Measurements from ENCODE around the gene DNHD1.

DNHD1 gene, protein sequence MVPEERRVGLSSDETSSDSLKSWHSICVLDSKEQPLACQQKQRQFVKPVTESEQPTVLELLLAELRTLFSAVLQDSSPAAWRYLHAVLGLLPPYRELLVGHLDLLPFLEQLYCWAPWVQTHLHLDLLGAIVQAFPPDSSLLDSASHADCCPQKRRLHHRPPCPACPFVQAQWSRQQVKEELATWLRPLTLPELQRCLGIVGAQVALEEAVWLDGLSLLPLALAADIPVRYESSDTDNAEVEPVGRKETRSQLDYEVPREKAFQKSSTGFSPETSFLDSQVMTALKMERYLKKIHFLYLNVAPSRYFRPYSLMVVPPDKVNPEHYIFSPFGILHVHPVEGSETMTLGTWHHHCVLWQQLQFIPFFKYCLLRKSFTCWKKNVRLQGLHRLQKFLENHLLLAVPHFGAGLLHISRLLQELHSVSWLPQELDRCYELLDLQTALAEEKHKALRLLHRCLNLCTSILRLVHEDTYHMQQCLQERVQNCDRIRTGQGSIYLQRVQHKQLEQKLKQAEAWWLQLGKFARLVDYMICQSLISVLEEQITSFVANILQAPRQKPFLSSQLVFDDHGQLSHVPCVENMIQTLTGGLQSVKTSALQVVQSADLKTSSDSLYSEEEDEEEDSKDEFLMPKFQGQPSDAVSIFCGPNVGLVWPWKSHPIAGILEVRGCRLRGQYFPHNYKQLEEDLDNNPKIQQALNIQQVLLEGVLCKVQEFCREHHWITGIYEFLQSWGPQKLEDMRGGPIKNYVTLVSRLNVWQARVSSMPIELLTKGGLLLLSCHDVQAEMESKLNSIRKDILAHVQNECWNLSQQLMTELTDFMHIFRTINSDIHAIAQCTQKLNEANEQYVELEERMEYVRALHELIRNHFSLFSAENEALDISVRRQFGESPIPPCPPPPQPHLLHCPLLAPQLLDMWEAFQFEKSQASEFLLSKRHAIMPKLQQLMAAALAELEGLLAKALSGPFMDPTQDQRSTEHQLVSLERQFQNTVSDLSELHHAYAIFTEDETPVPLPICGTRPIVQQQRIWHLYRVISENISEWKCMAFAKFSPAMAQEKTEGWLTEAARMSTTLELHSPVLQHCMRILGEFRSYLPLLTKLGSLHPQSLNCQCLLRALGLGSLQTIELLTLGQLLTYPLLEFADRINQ (N-terminal part only)

DNA sequence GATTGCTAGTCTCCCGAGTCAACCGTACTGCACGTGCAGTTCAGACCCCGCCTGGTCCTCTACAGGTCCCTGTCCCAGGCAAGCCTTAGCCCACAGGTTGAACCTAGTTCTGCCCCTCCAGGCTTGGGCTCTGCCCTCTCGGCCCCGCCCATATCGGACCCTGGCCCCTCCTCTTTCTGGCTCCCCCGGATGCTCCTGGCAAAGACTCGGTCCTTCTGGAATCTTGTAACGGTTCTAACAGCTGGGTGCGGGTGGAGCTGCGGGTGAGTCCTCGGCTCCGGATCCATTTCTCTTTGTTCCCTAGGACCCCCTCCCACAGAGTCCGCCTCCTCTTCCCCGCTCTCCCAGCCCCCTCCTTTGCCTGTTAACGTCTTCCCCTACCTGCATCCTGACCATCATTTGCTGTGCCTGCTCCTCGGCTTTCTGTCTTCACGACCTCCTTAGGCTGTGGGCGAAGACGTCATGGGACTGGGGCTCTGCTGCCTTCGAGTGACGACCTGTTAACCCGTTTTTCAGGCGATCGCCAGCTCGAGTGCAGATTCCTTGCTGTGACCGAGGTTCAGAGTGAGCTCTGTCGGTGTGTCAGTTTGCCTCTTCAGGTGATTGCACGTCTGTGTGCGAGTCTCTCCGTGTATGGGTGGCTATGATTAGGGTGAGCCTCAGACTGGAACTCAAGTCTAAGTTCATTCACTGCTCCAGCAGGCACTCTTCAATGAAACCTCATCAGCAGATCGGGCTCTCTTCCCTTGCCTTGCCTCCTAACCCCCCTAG is at the start of gene DNHD1:
DNHD1 (plus strand) TSS at position 212 of the 771 bp plus-strand sequence. CDS start 936 bp downstream, outside the sequence.
- peak; percentile 57 for DNase-seq

DNA sequence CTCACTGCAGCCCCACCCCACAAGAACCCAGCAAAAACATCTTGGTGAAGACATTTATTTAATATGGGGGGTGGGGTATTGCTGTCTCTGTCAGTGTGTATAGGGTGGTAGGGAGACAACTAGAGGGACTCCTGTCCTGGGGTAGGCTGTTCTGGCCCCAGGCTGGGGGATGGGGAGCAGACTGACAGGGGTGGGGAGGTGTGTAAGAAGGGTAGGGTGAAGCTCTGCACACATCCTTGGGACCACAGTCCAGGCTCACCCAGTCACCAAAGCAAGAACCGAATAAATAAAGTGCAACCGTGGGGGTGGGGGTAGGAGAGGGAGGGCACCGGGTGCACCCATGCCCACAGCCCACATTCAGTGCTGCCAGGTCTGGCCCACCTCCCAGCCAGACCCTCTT is 48.5 kb upstream of the DNHD1 start:
- no peak for DNase-seq

DNA sequence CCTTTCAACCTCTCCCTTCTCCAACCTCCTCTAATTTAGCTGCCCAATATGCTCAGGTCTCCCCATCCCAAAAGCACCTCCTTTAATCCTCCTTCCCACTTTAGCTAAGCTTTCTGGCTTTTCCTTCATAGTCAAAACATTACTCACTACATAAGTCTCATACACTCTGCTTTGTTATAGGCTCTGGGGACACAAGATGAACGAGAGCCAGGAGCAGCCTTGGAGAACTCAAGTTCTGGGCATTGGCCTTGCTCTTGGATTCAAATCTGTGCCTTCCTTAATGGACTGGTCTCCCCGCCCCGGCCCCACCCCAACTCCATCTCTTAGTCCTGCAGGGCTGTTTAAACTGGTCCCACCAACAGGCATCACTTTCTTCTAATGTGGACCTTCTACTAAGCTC is 44.9 kb upstream of the DNHD1 start:
- DNase-seq: no peak

DNA sequence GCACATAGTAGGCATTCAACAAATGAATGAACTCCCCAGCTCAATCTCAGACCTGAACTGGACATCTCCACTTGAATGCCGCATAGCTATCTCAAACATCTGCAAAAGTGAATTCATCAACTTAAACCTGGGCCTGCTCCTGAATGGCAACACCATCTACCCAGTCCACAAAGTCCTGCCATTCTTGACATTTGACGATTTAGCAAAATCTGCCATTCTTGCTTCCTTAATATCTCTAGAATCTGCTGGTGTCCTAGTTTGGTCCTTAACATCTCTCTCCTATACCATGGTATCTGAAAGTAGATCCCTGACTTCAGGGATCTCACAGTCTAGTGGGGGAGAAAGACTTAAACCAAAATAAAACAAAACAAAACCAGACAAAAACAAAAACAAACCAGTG is 43.9 kb upstream of the DNHD1 start:
- DNase-seq: no peak

DNA sequence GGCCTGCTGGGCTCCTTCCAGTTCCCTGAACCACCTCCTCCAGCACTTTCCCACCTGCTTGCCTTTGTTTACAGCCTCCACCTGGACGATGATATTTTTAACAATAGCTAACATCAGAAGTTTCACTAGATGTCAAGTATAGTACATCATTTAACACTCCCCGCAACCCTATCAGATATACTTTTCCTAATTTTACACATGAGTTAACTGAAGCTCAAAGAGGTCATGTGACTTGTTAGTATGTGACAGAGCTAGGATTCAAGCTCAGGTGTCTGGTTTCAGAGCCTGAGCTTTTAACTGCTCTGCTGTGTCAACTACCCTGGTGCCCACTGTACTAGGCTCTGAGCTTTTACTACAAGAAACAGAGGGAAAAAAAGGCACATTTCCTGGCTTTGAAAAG is 42.0 kb upstream of the DNHD1 start:
- no peak for DNase-seq

DNA sequence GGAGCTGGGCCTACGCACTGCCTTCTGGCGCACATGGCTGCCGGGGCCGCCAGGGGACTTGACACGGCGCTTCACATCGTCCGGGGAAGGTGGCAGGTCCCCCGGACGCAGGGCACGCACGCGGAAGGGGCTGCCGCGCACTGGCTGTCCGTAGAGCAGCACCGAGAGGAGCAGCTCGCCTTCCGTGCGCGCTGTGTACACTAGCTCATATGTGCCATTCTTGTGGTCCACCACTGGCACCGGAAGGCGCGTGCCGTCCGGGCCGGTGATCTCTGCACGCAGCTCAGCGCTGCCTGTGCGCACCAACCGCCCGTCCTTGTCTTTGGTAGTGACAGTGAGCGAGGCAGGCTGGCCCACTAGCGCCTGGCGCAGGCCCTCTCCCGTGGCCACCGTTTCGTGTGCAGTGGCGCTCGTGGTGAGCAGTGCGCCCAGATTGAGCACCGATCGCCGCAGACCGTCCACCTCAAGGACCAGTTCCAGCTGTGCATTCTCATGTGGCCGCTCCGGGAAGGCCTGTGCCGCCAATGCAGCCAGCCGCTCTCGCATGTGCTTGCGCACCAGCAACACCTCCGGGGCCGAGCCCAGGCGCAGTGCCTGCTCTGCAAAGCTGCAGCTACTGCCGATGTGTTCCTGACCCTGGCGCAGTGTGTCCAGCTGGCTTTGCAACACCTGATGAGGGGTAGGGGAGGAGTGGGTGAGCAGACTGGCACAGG is 40.6 kb upstream of the DNHD1 start:
- DNase-seq: no peak

DNA sequence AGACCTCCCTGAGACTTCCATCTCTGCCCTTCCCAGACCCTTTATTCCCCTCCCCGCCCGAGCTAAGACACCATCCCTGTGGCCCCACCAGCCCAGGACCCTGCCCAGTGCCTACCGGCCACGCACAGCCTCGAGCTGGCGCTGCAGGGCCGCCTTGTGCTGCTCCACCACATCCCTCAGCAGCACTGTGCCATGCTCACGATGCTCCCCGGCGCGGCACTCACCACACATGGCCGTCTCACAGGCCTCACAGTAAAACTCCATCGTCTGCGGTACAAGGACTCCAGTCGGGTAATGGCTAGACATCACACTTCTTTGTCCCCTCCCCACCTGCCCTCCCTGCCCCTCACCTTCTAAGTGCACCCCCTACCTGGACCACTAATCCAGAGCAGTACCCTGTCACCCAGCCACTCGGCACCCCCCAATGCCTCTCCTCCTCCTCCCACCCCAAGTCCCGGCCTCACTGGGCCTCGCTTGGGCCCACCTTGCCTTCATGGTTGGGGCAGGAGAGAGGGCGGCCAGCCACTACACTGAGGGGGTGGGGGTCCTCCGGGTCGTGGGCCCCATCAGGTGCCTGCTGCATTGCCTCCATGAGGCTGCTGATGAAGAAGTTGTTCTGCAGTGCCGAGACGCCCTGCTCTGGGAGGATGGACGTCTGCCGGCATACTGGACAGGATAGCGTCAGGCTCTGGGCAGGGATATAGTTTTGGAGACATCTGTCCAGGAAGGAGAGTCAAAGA is 39.3 kb upstream of the DNHD1 start:
- no peak for DNase-seq

DNA sequence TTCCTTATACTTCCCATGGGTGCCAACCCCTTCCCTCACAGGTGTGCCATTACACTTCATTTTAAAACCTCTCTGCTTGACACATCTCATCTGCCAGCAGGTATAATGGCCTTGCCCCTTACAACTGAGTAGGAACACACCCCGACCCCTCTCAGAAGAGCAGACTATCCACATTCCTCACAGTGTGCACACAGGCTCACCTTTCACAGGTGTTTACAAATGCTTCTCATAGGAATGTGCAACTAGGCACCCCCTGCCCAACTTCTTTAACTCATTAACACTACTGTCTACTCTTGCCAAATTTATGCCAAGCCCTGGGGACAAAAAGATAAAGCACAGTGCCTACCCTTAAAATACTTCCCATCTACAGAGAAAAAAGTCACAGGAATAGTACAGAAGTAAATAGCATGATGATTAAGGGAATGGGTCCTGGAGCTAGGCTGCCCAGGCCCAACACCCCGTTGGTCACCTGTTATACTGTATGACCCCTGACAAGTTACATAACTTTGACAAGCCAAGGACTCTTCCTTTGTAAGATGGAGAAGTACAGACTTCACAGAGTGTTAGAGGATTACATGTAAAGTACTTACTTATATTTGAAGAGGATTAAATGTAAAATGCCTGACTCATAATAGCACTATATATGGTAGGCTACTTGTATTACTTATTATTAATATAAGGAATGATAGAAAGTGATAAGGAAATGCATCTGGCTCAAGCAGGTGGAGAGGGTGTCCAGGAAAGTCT is 38.6 kb upstream of the DNHD1 start:
- DNase-seq: no peak

DNA sequence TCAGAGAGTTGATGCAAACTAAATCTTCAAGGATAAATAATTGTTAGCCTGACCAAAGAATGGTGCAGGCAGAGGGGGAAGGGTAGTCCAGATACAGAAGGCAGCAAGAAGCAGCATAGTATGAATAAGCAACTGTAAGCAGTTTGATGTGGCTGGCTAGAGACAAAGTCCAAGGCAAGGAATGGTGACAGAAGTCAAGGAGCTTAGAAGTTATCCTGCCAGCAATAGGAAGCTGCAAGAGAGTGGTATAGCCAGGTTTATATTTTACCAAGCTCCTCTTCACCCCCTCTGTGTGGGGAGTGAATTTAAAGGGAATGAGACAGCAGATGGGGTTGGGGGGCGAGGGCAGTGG is 38.0 kb upstream of the DNHD1 start:
- DNase-seq: no peak

DNA sequence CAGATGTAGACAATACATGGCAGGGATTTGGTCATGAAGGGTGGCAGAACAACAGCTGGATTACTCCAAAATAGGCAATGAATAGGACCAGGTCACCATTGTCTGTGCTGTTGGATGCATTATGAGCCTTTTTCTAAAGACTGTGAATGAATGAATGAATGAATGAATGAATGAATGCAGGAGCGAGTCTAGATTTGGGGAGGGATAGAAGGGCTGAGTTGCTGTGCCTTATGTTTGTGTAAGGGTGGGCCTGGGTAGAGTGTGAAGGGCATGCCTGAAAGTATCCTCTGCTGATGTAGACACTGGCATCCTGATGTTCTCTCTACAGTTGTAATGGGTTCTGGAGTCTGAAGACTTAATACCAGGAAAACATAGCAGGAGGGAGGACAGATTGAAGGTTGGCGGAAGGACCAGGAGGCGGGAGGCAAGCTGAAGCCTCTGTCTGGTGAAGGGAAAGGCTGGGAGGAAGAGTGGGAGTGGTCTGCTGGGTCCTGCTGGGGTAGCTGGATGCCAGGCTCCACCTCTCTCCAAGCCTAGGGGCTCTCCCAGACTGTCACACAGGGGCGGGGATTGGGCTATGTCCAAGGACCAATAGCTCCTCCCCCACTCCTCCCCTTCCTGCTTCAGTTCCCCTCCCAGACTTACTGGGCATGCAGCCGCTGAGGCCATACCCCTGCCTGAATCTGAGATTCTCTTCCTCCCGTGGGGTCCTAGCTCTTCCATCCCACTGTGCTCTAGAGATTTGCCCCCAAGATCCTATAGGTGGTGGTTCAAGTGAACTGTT is 28.2 kb upstream of the DNHD1 start:
- DNase-seq: peak; percentile 93

DNA sequence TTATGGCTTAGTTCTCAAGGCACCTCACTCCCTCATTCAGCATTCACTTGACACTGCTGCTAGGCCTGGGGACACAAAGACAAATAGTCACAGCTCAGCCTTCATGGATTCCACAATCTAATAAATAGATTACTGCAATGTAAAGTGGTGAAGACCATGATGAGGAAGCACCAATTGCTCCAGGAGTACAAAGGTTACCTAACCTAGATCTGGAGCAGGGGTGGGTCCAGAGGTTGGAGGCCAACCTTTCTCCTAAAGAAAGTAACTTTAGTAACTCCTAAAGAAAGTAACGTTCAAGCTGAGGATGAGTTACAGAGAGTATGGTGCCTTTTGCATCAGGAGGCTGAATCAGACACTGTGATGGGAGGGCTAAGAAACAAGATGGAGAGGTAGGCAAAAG is 27.5 kb upstream of the DNHD1 start:
- no peak for DNase-seq

DNA sequence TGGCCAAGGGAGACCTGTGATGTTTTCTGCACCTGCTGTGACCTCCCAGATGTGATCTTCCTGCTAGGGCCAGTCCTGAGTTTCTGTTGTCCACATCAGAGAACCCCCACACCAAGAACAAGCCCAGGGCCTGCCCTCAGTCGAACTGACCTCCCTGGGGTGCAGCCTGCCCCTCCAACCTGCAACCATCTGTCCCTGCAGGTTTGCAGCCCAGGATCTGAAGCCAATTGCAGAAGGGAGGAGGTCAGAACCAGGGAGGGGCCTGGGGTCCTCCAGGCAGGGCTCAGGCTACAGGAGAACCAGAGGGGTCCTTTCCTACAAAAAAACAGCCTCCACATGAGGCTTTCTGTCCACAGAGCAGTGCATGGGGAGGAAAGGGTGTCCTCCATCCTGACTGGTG is 24.1 kb upstream of the DNHD1 start:
- DNase-seq: no peak

DNA sequence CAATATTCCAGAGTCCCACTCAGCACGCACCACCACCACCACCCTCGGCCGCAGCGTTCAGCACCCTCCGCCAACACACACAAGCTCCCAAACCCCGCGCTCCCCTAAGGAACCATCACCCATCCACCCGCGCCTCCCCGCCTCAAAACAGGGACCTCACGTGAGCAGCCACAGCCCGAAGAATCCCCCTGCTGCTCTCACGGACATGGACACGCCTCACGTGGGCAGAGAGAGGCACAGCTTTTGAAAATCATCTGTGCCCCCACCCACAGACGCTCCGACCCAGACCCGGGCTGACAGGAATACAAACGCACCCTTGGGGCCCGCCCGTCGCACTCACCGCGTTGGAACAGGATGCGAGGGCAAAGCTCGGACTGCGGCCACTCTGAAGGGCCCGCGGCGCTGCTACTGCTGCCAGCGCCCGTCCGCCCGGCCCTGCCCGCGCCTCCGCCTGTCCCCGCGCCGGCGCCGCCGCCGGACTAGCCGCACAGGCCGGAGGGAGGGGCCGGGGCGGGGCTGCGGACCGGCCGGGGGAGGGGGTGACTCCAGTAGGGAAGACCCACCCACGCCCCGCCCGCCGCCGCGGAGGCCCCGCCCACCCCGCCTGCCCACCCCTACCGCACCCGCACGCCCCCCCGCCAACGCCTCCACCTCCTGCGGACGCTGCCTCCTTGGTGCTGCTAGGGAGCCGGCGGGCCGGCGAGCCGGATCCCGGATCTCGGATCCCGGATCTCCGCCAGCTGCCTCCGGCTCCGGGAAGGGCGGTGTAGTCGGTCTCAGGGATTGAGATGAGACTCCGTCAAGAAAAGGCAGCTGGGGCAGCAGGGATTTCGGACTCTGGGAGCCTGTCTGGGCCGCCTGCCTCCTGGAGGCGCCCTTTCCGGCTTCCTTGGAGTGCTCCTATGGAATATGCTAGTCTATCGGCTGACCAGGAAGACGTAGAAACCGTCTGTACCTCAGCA is 23.3 kb upstream of the DNHD1 start, which contains the start of gene TRIM3:
TRIM3 (minus strand) TSS at position 491 of the 962 bp plus-strand sequence. CDS start 8,246 bp downstream, outside the sequence.
- peak; percentile 97 for DNase-seq

DNA sequence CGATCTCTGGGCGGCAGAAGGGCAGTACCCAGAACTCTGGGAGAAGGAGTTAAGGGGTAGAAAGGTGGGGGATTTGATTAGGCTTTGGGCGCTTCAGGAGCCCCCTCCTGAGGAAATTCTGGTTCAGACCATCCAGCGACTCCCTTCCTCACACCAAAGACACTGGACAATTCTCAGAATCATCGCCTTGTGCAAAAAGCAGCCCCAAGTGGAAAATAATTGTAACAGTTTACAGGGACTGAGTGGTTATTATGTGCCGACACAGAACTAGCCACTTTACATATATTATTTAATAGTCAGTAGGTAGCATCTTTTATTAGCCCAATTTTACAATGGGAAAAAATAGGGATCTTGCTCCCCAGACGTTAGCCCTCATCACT is 22.7 kb upstream of the DNHD1 start:
- DNase-seq: no peak

DNA sequence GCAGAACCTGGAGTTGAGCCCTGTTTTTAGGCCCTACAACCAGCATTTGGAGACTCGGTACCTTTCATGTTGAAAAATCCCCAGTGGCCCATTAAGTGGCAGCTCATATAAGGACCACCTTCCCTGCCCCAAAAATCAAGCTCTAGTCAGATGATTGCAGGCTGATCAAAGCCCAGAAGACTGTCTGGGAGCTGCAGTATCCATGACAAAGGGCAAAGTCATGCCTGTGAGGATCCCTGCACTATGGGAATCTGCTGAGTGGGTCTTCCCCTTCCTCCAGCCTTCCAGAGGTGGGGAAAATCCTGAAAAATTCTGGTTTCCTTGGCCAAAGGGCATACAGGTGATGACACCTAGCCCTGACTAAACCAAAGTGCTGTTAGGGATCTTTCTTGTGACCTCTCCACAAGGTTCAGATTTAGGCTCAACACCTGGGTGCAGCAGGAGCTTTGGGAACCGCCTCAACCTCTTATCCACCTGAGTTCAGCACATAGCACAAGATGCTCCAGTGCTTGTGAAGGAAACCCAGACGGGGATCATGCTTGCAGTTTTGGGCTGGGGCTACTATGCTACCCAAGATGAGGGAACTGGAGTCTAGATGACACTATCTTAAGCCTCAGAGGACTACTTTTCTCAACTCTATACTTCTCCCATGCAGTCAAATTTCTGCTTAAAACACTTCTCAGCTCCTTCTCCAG is 22.1 kb upstream of the DNHD1 start:
- DNase-seq: no peak

DNA sequence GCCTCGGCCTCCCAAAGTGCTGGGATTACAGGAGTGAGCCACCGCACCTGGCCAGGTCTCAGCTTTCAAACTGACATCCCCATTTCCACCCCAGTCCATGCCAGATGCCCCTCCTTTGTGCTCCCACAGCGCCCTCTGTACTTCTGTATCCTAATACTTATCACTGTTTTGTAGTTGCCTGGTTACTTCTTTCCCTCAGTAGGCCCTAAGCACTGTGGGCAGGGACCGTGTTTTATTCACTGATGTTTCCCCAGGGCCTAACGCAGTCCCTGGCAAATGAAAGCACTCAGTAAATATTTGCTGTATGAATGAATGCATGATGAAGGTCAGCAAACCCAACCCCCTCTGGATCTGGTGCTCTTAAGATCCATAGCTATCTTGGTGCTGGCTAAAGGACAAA is 21.1 kb upstream of the DNHD1 start:
- DNase-seq: no peak

DNA sequence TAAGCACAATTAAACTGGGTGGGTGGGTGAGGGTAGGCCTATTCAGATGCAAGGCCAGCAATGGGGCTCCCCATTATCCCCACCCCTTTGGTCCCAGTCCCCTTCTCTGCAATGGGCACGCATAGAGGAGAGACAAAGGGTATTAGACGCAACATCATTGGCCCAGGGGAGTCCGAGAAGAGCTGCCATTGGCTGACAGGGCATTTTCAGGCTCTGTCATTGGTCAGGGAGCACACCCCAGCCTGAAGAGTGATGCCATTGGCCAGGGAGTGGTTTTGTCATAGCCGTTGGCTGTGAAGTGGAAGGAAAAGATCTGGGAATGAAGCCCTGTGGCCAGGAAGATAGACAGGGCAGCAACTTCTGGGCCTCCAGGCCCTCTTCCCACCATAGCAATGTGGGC is 20.5 kb upstream of the DNHD1 start:
- no peak for DNase-seq
